Esophagus squamous epithelium (tissue), 4 donors: ENCODE data around the gene DCLK3.

ENCODE experiments used
- POLR2A ChIP-seq, 4 donors: fragments of 450-650 bp; IDR thresholded peaks; one replicate each; pipeline ENCODE4 v1.6.1; 2017; ENCODE audit warnings: antibody characterized with exemption in 4 of 4, mild to moderate bottlenecking in 4 of 4, moderate library complexity in 3 of 4
- TF ChIP-seq, protein P1 (sequence below), 6 experiments: fragments of 450-650 bp in 4 of 6; fragments of 200-600 bp in 2 of 6; sonication (generic) in 2 of 6; IDR thresholded peaks; one replicate each; pipeline ENCODE4 v1.5.1; 2016 to 2019; ENCODE audit warnings: antibody characterized with exemption in 6 of 6, mild to moderate bottlenecking in 4 of 6, moderate library complexity in 4 of 6

DNA sequence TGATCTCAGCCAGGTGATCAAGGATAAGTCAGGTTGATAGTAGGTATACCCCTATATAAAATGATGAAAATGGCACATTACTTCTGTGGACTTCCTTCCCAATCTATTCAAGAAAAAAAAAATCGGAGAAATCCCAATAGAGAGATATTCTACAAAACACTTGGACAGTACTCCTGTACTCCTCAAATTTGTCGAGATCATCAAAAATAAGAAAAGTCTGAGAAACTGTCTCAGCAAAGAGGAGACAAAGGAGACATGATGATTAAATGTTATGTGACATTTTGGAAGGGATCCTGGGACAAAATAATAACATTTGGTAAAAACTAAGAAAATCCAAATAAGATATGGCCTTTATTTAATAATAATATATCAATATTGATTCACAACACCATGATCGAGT lies 94.6 kb downstream of the DCLK3 start:
- TF ChIP-seq POLR2A (IDR thresholded peaks at IDR 0.05): no peak
- TF ChIP-seq, protein P1, sequence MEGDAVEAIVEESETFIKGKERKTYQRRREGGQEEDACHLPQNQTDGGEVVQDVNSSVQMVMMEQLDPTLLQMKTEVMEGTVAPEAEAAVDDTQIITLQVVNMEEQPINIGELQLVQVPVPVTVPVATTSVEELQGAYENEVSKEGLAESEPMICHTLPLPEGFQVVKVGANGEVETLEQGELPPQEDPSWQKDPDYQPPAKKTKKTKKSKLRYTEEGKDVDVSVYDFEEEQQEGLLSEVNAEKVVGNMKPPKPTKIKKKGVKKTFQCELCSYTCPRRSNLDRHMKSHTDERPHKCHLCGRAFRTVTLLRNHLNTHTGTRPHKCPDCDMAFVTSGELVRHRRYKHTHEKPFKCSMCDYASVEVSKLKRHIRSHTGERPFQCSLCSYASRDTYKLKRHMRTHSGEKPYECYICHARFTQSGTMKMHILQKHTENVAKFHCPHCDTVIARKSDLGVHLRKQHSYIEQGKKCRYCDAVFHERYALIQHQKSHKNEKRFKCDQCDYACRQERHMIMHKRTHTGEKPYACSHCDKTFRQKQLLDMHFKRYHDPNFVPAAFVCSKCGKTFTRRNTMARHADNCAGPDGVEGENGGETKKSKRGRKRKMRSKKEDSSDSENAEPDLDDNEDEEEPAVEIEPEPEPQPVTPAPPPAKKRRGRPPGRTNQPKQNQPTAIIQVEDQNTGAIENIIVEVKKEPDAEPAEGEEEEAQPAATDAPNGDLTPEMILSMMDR (IDR thresholded peaks at IDR 0.05): no peak
